C4-2B (cell line): ENCODE data around the gene SLX4IP.
"Not testable (repeated sequence)": the region's sequence is repeated elsewhere in the genome, so short reads cannot be mapped to it uniquely, and the experiment has no call there.

ENCODE experiments used
- H3K27ac ChIP-seq: fragments of 450-650 bp; 2 replicates; pipeline ENCODE4 v1.5.1; 2017
- CTCF ChIP-seq: fragments of 450-650 bp; conservative IDR thresholded peaks from 2 replicates; pipeline ENCODE4 v1.5.1; 2017; ENCODE audit warnings: mild to moderate bottlenecking
- ZFX ChIP-seq: fragments of 450-650 bp; IDR thresholded peaks from 2 replicates; pipeline ENCODE4 v1.6.1; 2017

Gene SLX4IP

GRCh38 chr20:10581823-10582222 is 146.7 kb downstream of the SLX4IP start:
- no peak for TF ChIP-seq ZFX
- no peak for TF ChIP-seq CTCF
- H3K27ac ChIP-seq, result no peak overlapping the region

- TF ChIP-seq ZFX (no peak), CTCF (no peak)
- H3K27ac ChIP-seq, result no peak overlapping the region
Observed at GRCh38 chr20:10584371-10584770, 149.3 kb downstream of the SLX4IP start.

- H3K27ac ChIP-seq, result no peak overlapping the region
- TF ChIP-seq ZFX (no peak), CTCF (no peak)
Observed at GRCh38 chr20:10585308-10585707, 150.2 kb downstream of the SLX4IP start.

GRCh38 chr20:10586296-10586695 is 151.2 kb downstream of the SLX4IP start:
- no peak overlapping the region for H3K27ac ChIP-seq
- TF ChIP-seq CTCF (no peak), ZFX (no peak)

- not testable (repeated sequence) for H3K27ac ChIP-seq
Observed at GRCh38 chr20:10590446-10590845, 155.3 kb downstream of the SLX4IP start.

GRCh38 chr20:10590950-10591671 is 156.0 kb downstream of the SLX4IP start:
- no peak overlapping the region for H3K27ac ChIP-seq
- TF ChIP-seq ZFX, result no peak
- TF ChIP-seq CTCF, result no peak

- TF ChIP-seq CTCF, result no peak
- TF ChIP-seq ZFX, result no peak
- no peak overlapping the region for H3K27ac ChIP-seq
Observed at GRCh38 chr20:10591946-10592521, 156.9 kb downstream of the SLX4IP start.
